ENCODE data around the gene SLC9A9.

SLC9A9 gene

GRCh38 chr3:143637133-143637532, 211.1 kb downstream of the SLC9A9 start:
- no peak for DNase-seq (ENCODE audit: extremely low read depth, low read depth)
- no peak overlapping the region for H3K4me3 ChIP-seq (replicated peaks; ENCODE audit: low read depth, low read length)
- TF ChIP-seq, protein P1, sequence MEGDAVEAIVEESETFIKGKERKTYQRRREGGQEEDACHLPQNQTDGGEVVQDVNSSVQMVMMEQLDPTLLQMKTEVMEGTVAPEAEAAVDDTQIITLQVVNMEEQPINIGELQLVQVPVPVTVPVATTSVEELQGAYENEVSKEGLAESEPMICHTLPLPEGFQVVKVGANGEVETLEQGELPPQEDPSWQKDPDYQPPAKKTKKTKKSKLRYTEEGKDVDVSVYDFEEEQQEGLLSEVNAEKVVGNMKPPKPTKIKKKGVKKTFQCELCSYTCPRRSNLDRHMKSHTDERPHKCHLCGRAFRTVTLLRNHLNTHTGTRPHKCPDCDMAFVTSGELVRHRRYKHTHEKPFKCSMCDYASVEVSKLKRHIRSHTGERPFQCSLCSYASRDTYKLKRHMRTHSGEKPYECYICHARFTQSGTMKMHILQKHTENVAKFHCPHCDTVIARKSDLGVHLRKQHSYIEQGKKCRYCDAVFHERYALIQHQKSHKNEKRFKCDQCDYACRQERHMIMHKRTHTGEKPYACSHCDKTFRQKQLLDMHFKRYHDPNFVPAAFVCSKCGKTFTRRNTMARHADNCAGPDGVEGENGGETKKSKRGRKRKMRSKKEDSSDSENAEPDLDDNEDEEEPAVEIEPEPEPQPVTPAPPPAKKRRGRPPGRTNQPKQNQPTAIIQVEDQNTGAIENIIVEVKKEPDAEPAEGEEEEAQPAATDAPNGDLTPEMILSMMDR (IDR thresholded peaks at IDR 0.05; ENCODE audit: low read depth, low read length, missing control alignments) = no peak

DNA sequence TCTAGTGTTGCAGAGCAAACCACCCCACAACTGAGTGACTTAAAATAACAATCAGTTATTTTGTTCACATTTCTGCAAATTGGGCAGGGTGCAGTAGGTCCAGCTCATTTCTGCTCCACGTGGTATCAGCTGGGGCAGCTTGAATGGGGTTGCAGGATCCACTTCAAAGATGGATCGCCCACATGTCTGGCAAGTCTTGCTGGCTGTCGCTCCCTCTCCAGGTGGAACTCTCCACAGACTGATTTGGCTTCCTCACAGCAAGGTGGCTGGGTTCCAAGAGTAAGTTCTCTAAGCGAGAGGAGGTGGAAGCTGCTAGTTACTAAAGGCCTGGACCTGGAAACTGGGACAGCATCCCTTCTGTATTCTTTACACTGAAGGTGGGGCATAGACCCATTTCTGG, 213.3 kb downstream of the SLC9A9 start:
- no peak for DNase-seq (ENCODE audit: extremely low read depth, low read depth)
- H3K4me3 ChIP-seq (replicated peaks; ENCODE audit: low read depth, low read length) = no peak overlapping the region
- TF ChIP-seq, protein P1 (IDR thresholded peaks at IDR 0.05; ENCODE audit: low read depth, low read length, missing control alignments) = no peak

DNA sequence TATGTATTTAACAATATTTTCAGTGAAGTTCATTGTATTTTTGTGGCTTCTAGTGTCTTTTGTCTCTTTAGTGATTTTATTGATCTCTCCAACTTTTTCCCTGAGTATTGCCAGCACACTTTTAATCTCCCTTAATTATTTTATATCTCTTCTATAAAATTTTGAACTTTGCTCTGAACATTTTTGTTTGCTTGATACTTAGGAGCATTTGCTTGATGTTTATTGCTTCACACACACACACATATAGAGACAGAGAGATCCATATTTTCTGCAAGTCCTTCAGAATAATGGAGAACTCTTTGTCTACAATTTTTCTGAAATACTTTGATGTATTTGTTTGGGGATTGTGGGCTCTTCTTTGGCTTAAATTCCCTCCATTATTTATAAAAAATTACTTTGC, 213.8 kb downstream of the SLC9A9 start:
- no peak overlapping the region for H3K4me3 ChIP-seq (replicated peaks; ENCODE audit: low read depth, low read length)
- TF ChIP-seq, protein P1 (IDR thresholded peaks at IDR 0.05; ENCODE audit: low read depth, low read length, missing control alignments) = no peak
- no peak for DNase-seq (ENCODE audit: extremely low read depth, low read depth)

DNA sequence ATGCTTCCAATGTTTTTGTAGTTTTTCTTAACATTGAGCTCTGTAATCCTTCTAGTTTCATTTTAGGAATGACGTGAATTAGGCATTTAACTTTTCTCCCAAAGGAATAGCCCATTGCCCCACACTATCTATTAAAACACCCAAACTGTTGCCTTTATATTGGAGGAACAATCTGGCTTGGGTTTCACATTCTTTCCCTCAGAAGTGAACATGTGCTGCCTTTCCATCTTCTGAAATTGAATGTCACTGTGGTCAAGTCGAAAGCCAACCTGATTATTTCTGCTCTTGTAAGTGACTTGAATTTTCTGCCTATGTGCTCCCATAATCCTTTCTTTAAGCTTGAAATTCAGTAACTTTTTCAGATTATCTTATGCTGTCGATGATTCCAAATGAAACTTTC, 214.5 kb downstream of the SLC9A9 start:
- TF ChIP-seq, protein P1 (IDR thresholded peaks at IDR 0.05; ENCODE audit: low read depth, low read length, missing control alignments) = no peak
- H3K4me3 ChIP-seq (replicated peaks; ENCODE audit: low read depth, low read length) = no peak overlapping the region
- no peak for DNase-seq (ENCODE audit: extremely low read depth, low read depth)

DNA sequence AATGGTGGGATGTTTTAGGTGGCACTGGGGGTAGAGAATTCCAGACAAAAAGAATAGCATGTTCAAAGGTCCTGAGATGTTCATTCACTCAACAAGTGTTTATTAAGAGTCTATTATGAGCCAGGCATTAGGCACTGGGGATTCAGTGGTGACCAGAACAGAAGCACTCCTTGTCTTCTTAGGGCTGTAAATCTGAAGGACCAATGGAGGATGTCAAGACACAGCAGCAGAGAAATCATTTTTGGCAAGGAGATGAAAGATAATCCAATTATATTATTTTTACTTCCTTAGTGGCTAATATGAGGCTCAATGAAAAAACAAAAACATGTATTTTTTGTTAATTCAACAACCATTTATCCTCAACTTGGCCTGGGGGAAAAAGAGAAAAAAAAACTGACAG, 218.5 kb downstream of the SLC9A9 start:
- no peak for DNase-seq (ENCODE audit: extremely low read depth, low read depth)
- TF ChIP-seq, protein P1 (IDR thresholded peaks at IDR 0.05; ENCODE audit: low read depth, low read length, missing control alignments) = no peak

GRCh38 chr3:143628971-143629370, 219.3 kb downstream of the SLC9A9 start:
- TF ChIP-seq, protein P1 (IDR thresholded peaks at IDR 0.05; ENCODE audit: low read depth, low read length, missing control alignments) = no peak
- no peak overlapping the region for H3K4me3 ChIP-seq (replicated peaks; ENCODE audit: low read depth, low read length)
- no peak for DNase-seq (ENCODE audit: extremely low read depth, low read depth)

More for the DNA sequence above, 218.5 kb downstream of the SLC9A9 start:
- no peak overlapping the region for H3K4me3 ChIP-seq (replicated peaks; ENCODE audit: low read depth, low read length)

- no peak for DNase-seq (ENCODE audit: extremely low read depth, low read depth)
- TF ChIP-seq, protein P1 (IDR thresholded peaks at IDR 0.05; ENCODE audit: low read depth, low read length, missing control alignments) = no peak
- H3K4me3 ChIP-seq (replicated peaks; ENCODE audit: low read depth, low read length) = no peak overlapping the region
Measured at GRCh38 chr3:143627336-143627735, 220.9 kb downstream of the SLC9A9 start.

Data from HFF-Myc (cell line).